HepG2 (cell line): ENCODE measurements around the gene SUSD4.

ENCODE experiments used
- BHLHE40 ChIP-seq: IDR thresholded peaks from 2 replicates; pipeline ENCODE4 v1.6.1; 2011; ENCODE audit warnings: low read length, improper control_type of control experiment
- EP300 ChIP-seq, 3 experiments: sonication (generic) in 1 of 3; formaldehyde crosslinking in 1 of 3; IDR thresholded peaks; 2 replicates each; pipeline versions ENCODE4 v1.5.1 to v1.6.1; 2011 to 2020; ENCODE audit warnings: low read depth in 2 of 3, low read length in 2 of 3, borderline replicate concordance in 1 of 3, improper control_type of control experiment in 1 of 3, mild to moderate bottlenecking in 1 of 3, missing genetic modification reagents in 1 of 3, moderate library complexity in 1 of 3
- HOXA7 ChIP-seq: sonication (generic); formaldehyde crosslinking; IDR thresholded peaks from 2 replicates; pipeline ENCODE4 v1.8.1; 2022; ENCODE audit warnings: mild to moderate bottlenecking, missing genetic modification reagents, moderate library complexity
- JARID2 ChIP-seq: sonication (generic); formaldehyde crosslinking; IDR thresholded peaks from 2 replicates; pipeline ENCODE4 v1.8.1; 2023; ENCODE audit warnings: missing genetic modification reagents, inconsistent platforms; ENCODE audit not compliant: insufficient replicate concordance
- JUN ChIP-seq: sonication (generic); formaldehyde crosslinking; IDR thresholded peaks from 2 replicates; pipeline ENCODE4 v1.4.0; 2020; ENCODE audit warnings: mild to moderate bottlenecking, missing genetic modification reagents
- TAF1 ChIP-seq: sonication (generic); formaldehyde crosslinking; IDR thresholded peaks from 2 replicates; pipeline ENCODE4 v1.4.0; 2020; ENCODE audit warnings: missing genetic modification reagents
- U2AF1 ChIP-seq: fragments of 200-400 bp; formaldehyde crosslinking; optimal IDR thresholded peaks from 2 replicates; pipeline ENCODE3; 2017; ENCODE audit warnings: mild to moderate bottlenecking, low read depth, low read length
- ZNF549 ChIP-seq: sonication (generic); formaldehyde crosslinking; IDR thresholded peaks from 2 replicates; pipeline ENCODE4 v1.5.0; 2020; ENCODE audit warnings: missing genetic modification reagents
- ZNF567 ChIP-seq: sonication (generic); formaldehyde crosslinking; IDR thresholded peaks from 2 replicates; pipeline ENCODE4 v1.8.1; 2023; ENCODE audit warnings: mild to moderate bottlenecking, missing genetic modification reagents, borderline replicate concordance
- TF ChIP-seq, protein P1 (sequence below): IDR thresholded peaks from 2 replicates; pipeline ENCODE4 v1.6.1; 2012; ENCODE audit warnings: inconsistent platforms

- TF ChIP-seq TAF1 (CRISPR knock-in tag) (no peak), EP300 (IDR thresholded peaks at IDR 0.05; ENCODE audit: low read depth in 2 of 2, low read length in 2 of 2) (no peak), EP300 (CRISPR knock-in tag; IDR thresholded peaks at IDR 0.05; ENCODE audit: borderline replicate concordance) (no peak), U2AF1 (no peak), ZNF567 (CRISPR knock-in tag) (no peak), JARID2 (CRISPR knock-in tag) (no peak), JUN (CRISPR knock-in tag) (no peak), HOXA7 (CRISPR knock-in tag) (no peak), BHLHE40 (no peak), ZNF549 (no peak)
- TF ChIP-seq, protein P1, sequence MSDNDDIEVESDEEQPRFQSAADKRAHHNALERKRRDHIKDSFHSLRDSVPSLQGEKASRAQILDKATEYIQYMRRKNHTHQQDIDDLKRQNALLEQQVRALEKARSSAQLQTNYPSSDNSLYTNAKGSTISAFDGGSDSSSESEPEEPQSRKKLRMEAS, result no peak
These were observed 129.4 kb downstream of the SUSD4 start for GRCh38 chr1:223234534-223234933.
